NB4 (cell line): ENCODE results near the gene PTPN4.

Source experiments
- DNase-seq: peaks from one replicate; pipeline ENCODE4 v3.0.0; 2010; ENCODE audit warnings: low read depth
- H3K4me3 ChIP-seq: one replicate; pipeline ENCODE4 v1.5.1; 2011; ENCODE audit warnings: mild to moderate bottlenecking, low read depth, low read length, moderate library complexity
- MAX ChIP-seq: IDR thresholded peaks from 2 replicates; pipeline ENCODE4 v1.6.1; 2011; ENCODE audit warnings: low read depth, low read length
- MYC ChIP-seq: IDR thresholded peaks from 2 replicates; pipeline ENCODE4 v1.6.1; 2011; ENCODE audit warnings: low read depth, low read length
- POLR2A ChIP-seq: IDR thresholded peaks from 2 replicates; pipeline ENCODE4 v1.6.1; 2011; ENCODE audit warnings: mild to moderate bottlenecking; ENCODE audit not compliant: insufficient read length; ENCODE audit errors: extremely low read depth
- TF ChIP-seq, protein P1 (sequence below): IDR thresholded peaks from one replicate; pipeline ENCODE4 v1.5.1; 2012; ENCODE audit warnings: low read depth, low read length

PTPN4 gene

GRCh38 chr2:120012771-120013596, 253.3 kb downstream of the PTPN4 start, which contains the start of gene EPB41L5:
TSS of gene EPB41L5 (plus strand) at chr2:120013077. CDS start at chr2:120019085, 6,008 bp downstream.
- TF ChIP-seq, protein P1, sequence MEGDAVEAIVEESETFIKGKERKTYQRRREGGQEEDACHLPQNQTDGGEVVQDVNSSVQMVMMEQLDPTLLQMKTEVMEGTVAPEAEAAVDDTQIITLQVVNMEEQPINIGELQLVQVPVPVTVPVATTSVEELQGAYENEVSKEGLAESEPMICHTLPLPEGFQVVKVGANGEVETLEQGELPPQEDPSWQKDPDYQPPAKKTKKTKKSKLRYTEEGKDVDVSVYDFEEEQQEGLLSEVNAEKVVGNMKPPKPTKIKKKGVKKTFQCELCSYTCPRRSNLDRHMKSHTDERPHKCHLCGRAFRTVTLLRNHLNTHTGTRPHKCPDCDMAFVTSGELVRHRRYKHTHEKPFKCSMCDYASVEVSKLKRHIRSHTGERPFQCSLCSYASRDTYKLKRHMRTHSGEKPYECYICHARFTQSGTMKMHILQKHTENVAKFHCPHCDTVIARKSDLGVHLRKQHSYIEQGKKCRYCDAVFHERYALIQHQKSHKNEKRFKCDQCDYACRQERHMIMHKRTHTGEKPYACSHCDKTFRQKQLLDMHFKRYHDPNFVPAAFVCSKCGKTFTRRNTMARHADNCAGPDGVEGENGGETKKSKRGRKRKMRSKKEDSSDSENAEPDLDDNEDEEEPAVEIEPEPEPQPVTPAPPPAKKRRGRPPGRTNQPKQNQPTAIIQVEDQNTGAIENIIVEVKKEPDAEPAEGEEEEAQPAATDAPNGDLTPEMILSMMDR, result no peak
- peak; percentile 81 for TF ChIP-seq MAX
- TF ChIP-seq MYC, result no peak
- TF ChIP-seq POLR2A, result peak; percentile 32
- H3K4me3 ChIP-seq, result peak within 1 kb of the TSS; percentile 75
- DNase-seq, result peak; percentile 98

DNA sequence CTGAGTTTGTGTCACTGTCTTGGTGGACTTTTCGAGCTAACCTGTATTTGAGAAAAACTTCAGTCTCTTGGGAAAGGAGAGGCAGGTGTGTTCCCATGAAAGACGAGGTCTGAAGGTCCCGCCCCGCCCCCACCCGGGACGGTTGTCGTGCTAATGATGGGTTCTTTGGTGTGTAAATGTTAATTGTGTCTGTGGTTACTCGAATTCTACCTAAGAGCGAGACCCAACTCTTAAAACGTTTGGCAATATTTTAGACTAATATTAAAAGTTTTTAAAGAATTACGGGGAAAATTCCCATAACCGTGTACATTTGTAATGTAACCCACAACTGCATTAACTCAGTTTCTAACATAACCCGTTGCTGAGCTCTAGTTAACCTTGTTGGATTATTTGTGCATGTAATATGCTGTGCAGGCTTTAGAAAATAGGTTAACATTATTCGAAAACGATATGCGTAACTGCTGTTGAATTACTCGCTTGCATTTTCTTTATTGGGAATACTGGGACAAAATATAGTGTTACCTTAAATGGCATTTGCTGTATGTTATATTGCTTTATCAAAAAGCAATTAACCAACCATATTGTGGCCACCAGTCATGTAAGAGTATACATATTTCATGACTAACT, 254.0 kb downstream of the PTPN4 start:
- H3K4me3 ChIP-seq, result peak overlapping the region; percentile 75
- no peak for DNase-seq
- TF ChIP-seq POLR2A (no peak), MAX (no peak), MYC (no peak)
- TF ChIP-seq, protein P1, result no peak

DNA sequence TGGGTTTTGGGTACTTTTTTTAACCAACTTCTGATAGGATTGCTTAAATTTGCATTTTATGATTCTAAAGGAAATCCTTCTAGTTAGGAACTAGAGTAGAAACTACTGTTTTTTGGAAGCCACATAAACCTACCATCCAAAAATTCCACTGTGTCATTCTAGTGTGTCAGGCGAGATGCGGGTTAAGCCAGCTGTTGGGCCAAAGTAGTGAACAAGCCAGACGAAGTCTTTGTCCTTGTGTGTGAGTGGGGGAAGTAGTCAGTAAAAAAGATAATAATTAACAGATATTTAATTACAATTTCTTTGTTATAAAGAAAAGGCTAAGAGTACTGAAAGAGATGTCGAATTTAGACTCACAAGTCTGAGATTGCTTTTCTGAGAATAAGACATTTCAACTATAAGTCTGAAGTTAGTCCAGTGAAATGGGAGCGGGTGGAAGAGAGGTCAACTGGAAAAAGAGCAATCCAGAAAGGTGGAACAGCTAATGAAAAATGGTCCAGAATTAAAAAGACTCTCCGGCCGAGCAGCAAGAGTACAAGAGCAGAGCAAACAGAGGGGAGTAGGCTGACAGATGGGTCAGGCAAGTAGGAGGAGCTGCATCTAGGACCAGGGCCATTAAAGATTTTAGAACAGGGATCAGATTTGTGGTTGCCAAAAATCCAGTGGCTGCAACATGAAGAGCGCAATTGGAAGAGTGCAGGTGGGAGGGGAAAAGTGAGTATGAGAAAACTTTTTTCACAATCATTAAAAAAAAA, 254.7 kb downstream of the PTPN4 start:
- DNase-seq, result no peak
- H3K4me3 ChIP-seq, result no peak overlapping the region
- TF ChIP-seq POLR2A, result no peak
- TF ChIP-seq MYC, result no peak
- no peak for TF ChIP-seq MAX

GRCh38 chr2:120016800-120017199, 257.1 kb downstream of the PTPN4 start:
- no peak for DNase-seq
- no peak overlapping the region for H3K4me3 ChIP-seq
- TF ChIP-seq MAX, result no peak
- no peak for TF ChIP-seq POLR2A
- TF ChIP-seq, protein P1, result no peak
- TF ChIP-seq MYC, result no peak

DNA sequence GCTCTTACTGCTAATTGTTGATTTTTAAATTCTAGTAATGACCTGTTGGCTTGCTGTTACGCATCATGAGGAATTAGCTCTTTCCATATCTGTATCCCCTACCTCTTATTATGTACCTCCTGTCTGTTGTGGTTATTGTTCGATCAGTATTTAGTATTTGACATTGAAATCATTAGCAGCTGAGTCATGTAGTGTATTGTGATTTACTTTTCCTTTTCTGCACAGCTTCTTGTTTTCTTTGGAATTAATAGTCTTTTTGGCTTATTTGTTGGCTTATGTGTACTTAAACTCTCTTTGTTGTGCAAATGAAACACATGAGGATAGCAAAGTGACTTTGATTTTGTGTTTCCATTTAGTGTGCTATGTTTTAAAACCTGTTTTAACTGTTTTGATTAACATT, 257.5 kb downstream of the PTPN4 start:
- DNase-seq, result no peak
- no peak overlapping the region for H3K4me3 ChIP-seq
- TF ChIP-seq MYC, result no peak
- no peak for TF ChIP-seq MAX
- TF ChIP-seq, protein P1, result no peak
- TF ChIP-seq POLR2A, result no peak
